HEK293 (cell line): Measurements from ENCODE around the gene IGFL1.
"Not testable (repeated sequence)": the region's sequence is repeated elsewhere in the genome, so short reads cannot be mapped to it uniquely, and the experiment has no call there.

Experiments used
- CTCF ChIA-PET: fragments of 350-600 bp; formaldehyde crosslinking; extraction: SDS; loops from one replicate; lab custom pipeline; 2021; ENCODE audit warnings: antibody characterized with exemption; lab: Yijun Ruan, JAX
- POLR2A ChIA-PET: fragments of 300-600 bp; formaldehyde crosslinking; extraction: SDS; loops from one replicate; lab custom pipeline; 2020; ENCODE audit warnings: antibody characterized with exemption, inconsistent platforms; lab: Yijun Ruan, JAX
- H3K27ac ChIP-seq: fragments of 200-500 bp; sonication (Bioruptor generic); 2 replicates; pipeline ENCODE4 v1.5.1; 2014; ENCODE audit warnings: low read depth, low read length, control low read depth, inconsistent platforms; ENCODE audit errors: extremely low read depth
- H3K36me3 ChIP-seq, 2 experiments: fragments of 200-500 bp in 1 of 2; sonication (Bioruptor generic) in 1 of 2; 1 replicate in 1 of 2; 2 replicates in 1 of 2; pipeline ENCODE4 v1.5.1; 2014 to 2017; ENCODE audit warnings: inconsistent platforms in 2 of 2, low read length in 2 of 2; ENCODE audit not compliant: control insufficient read depth in 2 of 2, insufficient read depth in 1 of 2
- H3K4me1 ChIP-seq: fragments of 200-500 bp; sonication (Bioruptor generic); 2 replicates; pipeline ENCODE4 v1.5.1; 2014; ENCODE audit warnings: mild to moderate bottlenecking, low read length, inconsistent platforms; ENCODE audit not compliant: control insufficient read depth, insufficient read depth
- H3K4me3 ChIP-seq: 2 replicates; pipeline ENCODE4 v1.5.1; 2011; ENCODE audit warnings: low read depth, mild to moderate bottlenecking, control low read depth, low read length, moderate library complexity
- H3K9me3 ChIP-seq: fragments of 200-500 bp; sonication (Bioruptor generic); 2 replicates; pipeline ENCODE4 v1.5.1; 2014; ENCODE audit warnings: low read depth, low read length, inconsistent platforms; ENCODE audit not compliant: control insufficient read depth, insufficient read depth
- ATF2 ChIP-seq: fragments of 450-650 bp; formaldehyde crosslinking; IDR thresholded peaks from 2 replicates; pipeline ENCODE4 v1.5.1; 2016; ENCODE audit warnings: missing biosample characterization, missing genetic modification characterization, low read depth
- BCL11A ChIP-seq: fragments of 450-650 bp; formaldehyde crosslinking; IDR thresholded peaks from 2 replicates; pipeline ENCODE4 v1.5.1; 2016; ENCODE audit warnings: low read depth, missing biosample characterization, missing genetic modification characterization
- GLIS1 ChIP-seq: fragments of 450-650 bp; formaldehyde crosslinking; IDR thresholded peaks from 2 replicates; pipeline ENCODE4 v1.5.1; 2016; ENCODE audit warnings: missing biosample characterization, missing genetic modification characterization
- MEIS1 ChIP-seq: sonication (generic); formaldehyde crosslinking; IDR thresholded peaks from 2 replicates; pipeline ENCODE4 v1.8.1; 2022; ENCODE audit warnings: missing genetic modification reagents, mild to moderate bottlenecking, borderline replicate concordance
- OSR2 ChIP-seq: fragments of 450-650 bp; formaldehyde crosslinking; IDR thresholded peaks from 2 replicates; pipeline ENCODE4 v1.5.1; 2016; ENCODE audit warnings: missing biosample characterization, missing genetic modification characterization
- PRDM4 ChIP-seq: fragments of 450-650 bp; formaldehyde crosslinking; IDR thresholded peaks from 2 replicates; pipeline ENCODE4 v1.5.1; 2017; ENCODE audit warnings: missing biosample characterization, missing genetic modification characterization
- SETDB1 ChIP-seq: IDR thresholded peaks from one replicate; pipeline ENCODE4 v1.6.1; 2017; ENCODE audit warnings: mild to moderate bottlenecking, low read length, moderate library complexity, mixed read lengths; ENCODE audit not compliant: insufficient read length
- TRIM28 ChIP-seq: IDR thresholded peaks from 2 replicates; pipeline ENCODE4 v1.6.1; 2011; ENCODE audit warnings: low read length, control low read depth, borderline replicate concordance
- ZBTB1 ChIP-seq: fragments of 450-650 bp; formaldehyde crosslinking; IDR thresholded peaks from 2 replicates; pipeline ENCODE4 v1.5.1; 2016; ENCODE audit warnings: missing biosample characterization, missing genetic modification characterization
- ZBTB7A ChIP-seq: fragments of 450-650 bp; formaldehyde crosslinking; IDR thresholded peaks from 2 replicates; pipeline ENCODE4 v1.5.1; 2016; ENCODE audit warnings: low read depth, missing biosample characterization, missing genetic modification characterization
- ZNF23 ChIP-seq: fragments of 450-650 bp; formaldehyde crosslinking; IDR thresholded peaks from 2 replicates; pipeline ENCODE4 v1.5.1; 2016; ENCODE audit warnings: missing biosample characterization, missing genetic modification characterization, borderline replicate concordance
- ZNF26 ChIP-seq: fragments of 450-650 bp; formaldehyde crosslinking; IDR thresholded peaks from 2 replicates; pipeline ENCODE4 v1.5.1; 2016; ENCODE audit warnings: missing biosample characterization, missing genetic modification characterization
- ZNF266 ChIP-seq: fragments of 450-650 bp; formaldehyde crosslinking; IDR thresholded peaks from 2 replicates; pipeline ENCODE4 v1.5.1; 2016; ENCODE audit warnings: missing biosample characterization, missing genetic modification characterization, low read depth
- ZNF48 ChIP-seq: fragments of 450-650 bp; formaldehyde crosslinking; IDR thresholded peaks from 2 replicates; pipeline ENCODE4 v1.5.1; 2016; ENCODE audit warnings: missing biosample characterization, missing genetic modification characterization
- ZNF488 ChIP-seq: fragments of 450-650 bp; formaldehyde crosslinking; IDR thresholded peaks from 2 replicates; pipeline ENCODE4 v1.5.1; 2016; ENCODE audit warnings: missing biosample characterization, missing genetic modification characterization
- ZNF510 ChIP-seq: fragments of 450-650 bp; formaldehyde crosslinking; IDR thresholded peaks from 2 replicates; pipeline ENCODE4 v1.5.1; 2018; ENCODE audit warnings: mild to moderate bottlenecking, missing genetic modification characterization, missing biosample characterization; ENCODE audit not compliant: insufficient replicate concordance
- ZNF513 ChIP-seq: fragments of 450-650 bp; IDR thresholded peaks from 2 replicates; pipeline ENCODE4 v1.5.1; 2018; ENCODE audit warnings: missing biosample characterization, missing genetic modification characterization
- ZNF677 ChIP-seq: fragments of 450-650 bp; IDR thresholded peaks from 2 replicates; pipeline ENCODE4 v1.5.0; 2018; ENCODE audit warnings: missing biosample characterization, mild to moderate bottlenecking, missing genetic modification characterization, moderate library complexity
- ZNF768 ChIP-seq: fragments of 450-650 bp; formaldehyde crosslinking; IDR thresholded peaks from 2 replicates; pipeline ENCODE4 v1.5.1; 2018; ENCODE audit warnings: missing biosample characterization, mild to moderate bottlenecking, missing genetic modification characterization
- ZSCAN30 ChIP-seq: fragments of 450-650 bp; IDR thresholded peaks from 2 replicates; pipeline ENCODE4 v1.5.1; 2018; ENCODE audit warnings: missing biosample characterization, mild to moderate bottlenecking, missing genetic modification characterization, moderate library complexity
- ZSCAN4 ChIP-seq: fragments of 450-650 bp; formaldehyde crosslinking; IDR thresholded peaks from 2 replicates; pipeline ENCODE4 v1.5.1; 2017; ENCODE audit warnings: missing biosample characterization, missing genetic modification characterization

The IGFL1 gene

GRCh38 chr19:46223787-46224186 lies 5.8 kb upstream of the IGFL1 start:
- H3K9me3 ChIP-seq, H3K4me3 ChIP-seq, H3K4me1 ChIP-seq, H3K27ac ChIP-seq, CTCF ChIA-PET: not testable (repeated sequence)
- TF ChIP-seq ZNF266 (peak; percentile 75; the same call in 1 of the 2 replicates), GLIS1 (peak; percentile 63)
- TF ChIP-seq, all 188 proteins: peak for 2; not testable (repeated sequence) for 186
- H3K36me3 ChIP-seq = not testable (repeated sequence)
- POLR2A ChIA-PET = interaction anchor here (0.7 kb wide), 1 partner anchor 11 kb away, joined by 3 read pairs; no protein-coding TSS in a partner anchor

- POLR2A ChIA-PET = no interaction called here
- TF ChIP-seq ZNF266 (no peak), PRDM4 (tag by site-specific recombination) (no peak), SETDB1 (no peak), ZNF677 (tag by site-specific recombination) (no peak), ATF2 (no peak), ZSCAN4 (tag by site-specific recombination) (no peak), ZNF768 (no peak), ZNF513 (tag by site-specific recombination) (no peak), ZNF23 (tag by site-specific recombination) (no peak), MEIS1 (CRISPR knock-in tag) (no peak), BCL11A (tag by site-specific recombination) (no peak), ZBTB1 (no peak), ZBTB7A (no peak), TRIM28 (no peak), OSR2 (tag by site-specific recombination) (no peak), ZNF48 (tag by site-specific recombination) (no peak), ZNF488 (no peak), ZNF26 (tag by site-specific recombination) (no peak), ZNF510 (tag by site-specific recombination) (no peak), ZSCAN30 (tag by site-specific recombination) (no peak)
- CTCF ChIA-PET = no interaction called here
- Histone ChIP-seq H3K36me3 (no peaks in the 10 kb centered on the region), H3K27ac (no peak overlapping the region), H3K4me3 (no peak overlapping the region), H3K4me1 (no peaks in the 10 kb centered on the region), H3K9me3 (no peaks in the 10 kb centered on the region)
Measured at GRCh38 chr19:46224773-46225172, 4.8 kb upstream of the IGFL1 start.
